Measurements from ENCODE around the gene MAPKAP1.

- no peak for TF ChIP-seq CTCF (IDR thresholded peaks at IDR 0.05)
- no peak for TF ChIP-seq POLR2A (IDR thresholded peaks at IDR 0.05)
Observed at GRCh38 chr9:125460346-125460745, 246.7 kb downstream of the MAPKAP1 start.
